H1 (cell line): ENCODE data around the gene TM7SF3. TPM values are rescaled to one million over a fixed set of nuclear protein-coding genes. Genes with fewer than 3 reads are reported as not detected.

Experiments used
- CTCF ChIA-PET: fragments of 300-600 bp; sonication (Branson Sonifier 250); formaldehyde crosslinking; loops from one replicate; lab custom pipeline; 2021; ENCODE audit not compliant: partially characterized antibody; lab: Charles Lee
- POLR2A ChIA-PET: fragments of 300-600 bp; sonication (Branson Sonifier 250); formaldehyde crosslinking; loops from one replicate; lab custom pipeline; 2021; ENCODE audit warnings: inconsistent platforms; ENCODE audit not compliant: partially characterized antibody; lab: Charles Lee
- DNase-seq, 2 experiments: peaks; one replicate each; pipeline versions ENCODE4 v3.0.0 to v3.0.0-alpha.2; 2010 to 2022; ENCODE audit warnings: low spot score in 2 of 2, low read depth in 1 of 2, mixed read lengths in 1 of 2
- FAIRE-seq: peaks from 2 replicates; lab custom pipeline; 2011; peaks lifted over from hg19 to GRCh38; lab: Jason Lieb, UNC
- H2AFZ ChIP-seq: 2 replicates; pipeline ENCODE4 v1.8.1; 2012; ENCODE audit warnings: low read length, inconsistent platforms
- H2AK5ac ChIP-seq: 2 replicates; pipeline ENCODE4 v1.6.1; 2013; ENCODE audit warnings: low read depth, low read length
- H2BK120ac ChIP-seq: replicated peaks from 2 replicates; pipeline ENCODE3; 2013; ENCODE audit warnings: low read depth, low read length, inconsistent platforms
- H2BK12ac ChIP-seq: 2 replicates; pipeline ENCODE4 v1.6.1; 2013; ENCODE audit warnings: low read depth, low read length
- H2BK15ac ChIP-seq: 2 replicates; pipeline ENCODE4 v1.6.1; 2013; ENCODE audit warnings: low read length
- H2BK20ac ChIP-seq: 2 replicates; pipeline ENCODE4 v1.6.1; 2013; ENCODE audit warnings: low read length
- H2BK5ac ChIP-seq: 2 replicates; pipeline ENCODE4 v1.6.1; 2013; ENCODE audit warnings: low read depth, low read length
- H3K14ac ChIP-seq: 2 replicates; pipeline ENCODE4 v1.6.1; 2013; ENCODE audit warnings: inconsistent platforms; ENCODE audit not compliant: insufficient read length
- H3K18ac ChIP-seq: 2 replicates; pipeline ENCODE4 v1.6.1; 2013; ENCODE audit warnings: low read length; ENCODE audit errors: extremely low read depth
- H3K23ac ChIP-seq: 2 replicates; pipeline ENCODE4 v1.6.1; 2013; ENCODE audit warnings: inconsistent platforms; ENCODE audit not compliant: insufficient read length
- H3K23me2 ChIP-seq: 2 replicates; pipeline ENCODE4 v1.6.1; 2013; ENCODE audit warnings: low read depth, low read length
- H3K27ac ChIP-seq: 2 replicates; pipeline ENCODE4 v1.6.1; 2011; ENCODE audit warnings: low read depth, low read length, inconsistent platforms
- H3K27me3 ChIP-seq, 4 experiments: replicated peaks in 1 of 4; 1 replicate in 1 of 4; 2 replicates in 3 of 4; pipeline versions ENCODE4 v1.6.1 to v1.8.1; 2011 to 2013; ENCODE audit warnings: low read length in 3 of 4, mild to moderate bottlenecking in 3 of 4, inconsistent platforms in 2 of 4, mixed read lengths in 2 of 4, moderate library complexity in 1 of 4; ENCODE audit not compliant: control insufficient read depth in 3 of 4, insufficient read depth in 3 of 4; ENCODE audit errors: extremely low read depth in 1 of 4
- H3K36me3 ChIP-seq, 4 experiments: 2 replicates each; pipeline versions ENCODE4 v1.6.1 to v1.8.1; 2011 to 2013; ENCODE audit warnings: mild to moderate bottlenecking in 4 of 4, low read length in 3 of 4, moderate library complexity in 2 of 4, control low read depth in 1 of 4, inconsistent platforms in 1 of 4; ENCODE audit not compliant: insufficient read depth in 4 of 4, control insufficient read depth in 2 of 4
- H3K4ac ChIP-seq: replicated peaks from 2 replicates; pipeline ENCODE3; 2013; ENCODE audit warnings: low read length, low read depth, mixed read lengths, inconsistent platforms; ENCODE audit not compliant: insufficient read length
- H3K4me1 ChIP-seq, 4 experiments: replicated peaks in 1 of 4; 1 replicate in 1 of 4; 2 replicates in 3 of 4; pipeline versions ENCODE4 v1.6.1 to v1.8.1; 2011 to 2013; ENCODE audit warnings: low read length in 3 of 4, inconsistent platforms in 2 of 4, mixed read lengths in 1 of 4; ENCODE audit not compliant: insufficient read depth in 4 of 4, control insufficient read depth in 3 of 4
- H3K4me2 ChIP-seq, 2 experiments: 2 replicates each; pipeline versions ENCODE4 v1.6.1 to v1.8.1; 2011 to 2013; ENCODE audit warnings: low read depth in 2 of 2, low read length in 2 of 2, control low read depth in 1 of 2, inconsistent platforms in 1 of 2, mild to moderate bottlenecking in 1 of 2; ENCODE audit not compliant: insufficient read depth in 1 of 2
- H3K4me3 ChIP-seq, 4 experiments: fragments of 200-600, 300-600 bp in 1 of 4; sonication (generic), shearing (Covaris generic), sonication (Bioruptor Twin) in 1 of 4; 2 replicates each; pipeline versions ENCODE4 v1.5.1 to v1.8.1; 2011 to 2016; ENCODE audit warnings: low read length in 4 of 4, low read depth in 3 of 4, control low read depth in 2 of 4, inconsistent platforms in 2 of 4, mild to moderate bottlenecking in 2 of 4, mixed read lengths in 1 of 4, moderate library complexity in 1 of 4; ENCODE audit not compliant: insufficient read depth in 2 of 4; ENCODE audit errors: extremely low read depth in 1 of 4
- H3K56ac ChIP-seq: replicated peaks from 2 replicates; pipeline ENCODE3; 2013; ENCODE audit warnings: low read depth, mild to moderate bottlenecking, mixed read lengths, low read length, inconsistent platforms; ENCODE audit not compliant: insufficient read length
- H3K79me1 ChIP-seq: 2 replicates; pipeline ENCODE4 v1.6.1; 2013; ENCODE audit warnings: low read depth, low read length, control low read depth
- H3K79me2 ChIP-seq, 2 experiments: 2 replicates each; pipeline versions ENCODE4 v1.6.1 to v1.8.1; 2012 to 2013; ENCODE audit warnings: low read length in 2 of 2, mild to moderate bottlenecking in 2 of 2, inconsistent platforms in 1 of 2; ENCODE audit not compliant: insufficient read depth in 2 of 2, control insufficient read depth in 1 of 2
- H3K9ac ChIP-seq, 4 experiments: replicated peaks in 1 of 4; 1 replicate in 1 of 4; 2 replicates in 3 of 4; pipeline versions ENCODE4 v1.6.1 to v1.8.1; 2011 to 2013; ENCODE audit warnings: low read depth in 3 of 4, low read length in 3 of 4, control low read depth in 2 of 4, mild to moderate bottlenecking in 2 of 4, moderate library complexity in 2 of 4, inconsistent platforms in 1 of 4; ENCODE audit errors: extremely low read depth in 1 of 4
- H3K9me3 ChIP-seq, 2 experiments: 2 replicates each; pipeline versions ENCODE4 v1.6.1 to v1.8.1; 2012 to 2013; ENCODE audit warnings: mild to moderate bottlenecking in 2 of 2, moderate library complexity in 2 of 2, control low read depth in 1 of 2, inconsistent platforms in 1 of 2, low read depth in 1 of 2, low read length in 1 of 2, mixed read lengths in 1 of 2; ENCODE audit not compliant: insufficient read depth in 2 of 2
- H4K20me1 ChIP-seq, 2 experiments: replicated peaks in 1 of 2; 2 replicates each; pipeline versions ENCODE3 to v1.8.1; 2011 to 2013; ENCODE audit warnings: inconsistent platforms in 2 of 2, low read length in 2 of 2, mild to moderate bottlenecking in 1 of 2; ENCODE audit not compliant: insufficient read depth in 2 of 2, control insufficient read depth in 1 of 2
- H4K5ac ChIP-seq: 2 replicates; pipeline ENCODE4 v1.6.1; 2013; ENCODE audit warnings: low read length, low read depth, mixed read lengths, inconsistent platforms; ENCODE audit not compliant: insufficient read length
- H4K8ac ChIP-seq: 2 replicates; pipeline ENCODE4 v1.8.0; 2013; ENCODE audit warnings: mild to moderate bottlenecking, moderate library complexity, low read length, inconsistent platforms; ENCODE audit not compliant: insufficient read depth; ENCODE audit errors: extremely low read depth
- H4K91ac ChIP-seq: replicated peaks from 2 replicates; pipeline ENCODE3; 2013; ENCODE audit warnings: low read length, mixed read lengths, inconsistent platforms; ENCODE audit not compliant: insufficient read length
- BCL11A ChIP-seq, 2 experiments: IDR thresholded peaks; one replicate each; pipeline ENCODE4 v1.6.1; 2011; ENCODE audit warnings: low read depth in 2 of 2, low read length in 2 of 2, mild to moderate bottlenecking in 2 of 2
- EGR1 ChIP-seq: IDR thresholded peaks from 2 replicates; pipeline ENCODE4 v1.6.1; 2011; ENCODE audit warnings: low read depth, low read length, borderline replicate concordance
- KDM1A ChIP-seq: fragments of 200-600, 300-600 bp; sonication (generic); IDR thresholded peaks from 2 replicates; pipeline ENCODE4 v1.7.1; 2016; ENCODE audit warnings: mild to moderate bottlenecking, low read length, borderline replicate concordance
- NANOG ChIP-seq: IDR thresholded peaks from 2 replicates; pipeline ENCODE4 v1.6.1; 2011; ENCODE audit warnings: low read length, low read depth, mild to moderate bottlenecking, inconsistent platforms; ENCODE audit not compliant: insufficient read depth, poor library complexity, severe bottlenecking
- PHF8 ChIP-seq: fragments of 200-600 bp; sonication (generic); conservative IDR thresholded peaks from 2 replicates; pipeline ENCODE4 v1.7.1; 2012; ENCODE audit warnings: low read depth, mild to moderate bottlenecking, inconsistent platforms, low read length, moderate library complexity
- ZNF274 ChIP-seq: IDR thresholded peaks from 2 replicates; pipeline ENCODE4 v1.7.0; 2012; ENCODE audit warnings: low read length, borderline replicate concordance; ENCODE audit errors: extremely low read depth
- WGBS, 2 experiments: shearing (Covaris generic) in 1 of 2; methylation state at CpG; one replicate each; pipeline versions ENCODE4 v1.1.6 to v1.1.7; 2013 to 2015; ENCODE audit warnings: low lambda C conversion rate in 2 of 2, mixed read lengths in 2 of 2, inconsistent platforms in 1 of 2, low coverage in 1 of 2, missing lambda C conversion rate in 1 of 2; ENCODE audit not compliant: insufficient replicate concordance in 2 of 2, insufficient coverage in 1 of 2, insufficient read length in 1 of 2; ENCODE audit errors: extremely low coverage in 1 of 2, missing lambda C conversion rate in 1 of 2; 5-methylcytosine and 5-hydroxymethylcytosine counted together
- polyA plus RNA-seq, 7 experiments: library from polyadenylated mRNA; depleted of rRNA in 3 of 7; stranded (reverse) in 5 of 7; unstranded in 2 of 7; fragments of >200 nt in 5 of 7; fragments of 200-250 nt in 2 of 7; gene quantifications; 1 replicate in 5 of 7; 2 replicates in 1 of 7; 4 replicates in 1 of 7; pipeline versions ENCODE4 v1.2.1 to v1.2.3, GENCODE V29; 2011 to 2013; ENCODE audit warnings: missing spikeins in 2 of 7, mixed read lengths in 2 of 7
- total RNA-seq: library from RNA; stranded (reverse); fragmentation: NEBNext Ultra II Directional; extraction: Animal tissue kit (Norgen Biotek cat#: 25700); gene quantifications from 2 replicates; pipeline ENCODE4 v1.2.1, GENCODE V29; 2021
- TF ChIP-seq, protein P1 (sequence below): IDR thresholded peaks from 2 replicates; pipeline ENCODE4 v1.6.1; 2012; ENCODE audit warnings: low read length, inconsistent platforms

TM7SF3 gene
- total and polyA plus RNA-seq, 2 of the 8 experiments (the other 6 are each of a cell fraction or from before 2014, with no cell fraction given) = 57.9 to 77.2 TPM

DNA sequence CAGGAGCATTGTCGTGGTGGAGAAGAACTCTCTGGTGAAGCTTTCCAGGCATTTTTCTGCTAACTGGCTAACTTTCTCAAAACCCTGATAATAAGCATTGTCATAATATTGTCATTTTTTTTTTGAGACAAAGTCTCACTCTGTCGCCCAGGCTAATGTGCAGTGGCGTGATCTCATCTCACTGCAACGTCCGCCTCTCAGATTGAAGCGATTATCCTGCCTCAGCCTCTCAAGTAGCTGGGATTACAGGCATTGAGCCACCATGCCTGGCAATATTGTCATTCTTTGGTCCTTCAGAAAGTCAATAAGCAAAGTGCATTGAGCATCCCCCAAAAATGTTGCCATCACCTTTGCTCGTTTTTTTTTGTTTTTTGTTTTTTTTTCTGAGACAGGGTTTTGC lies 41.8 kb upstream of the TM7SF3 start:
- H3K9me3 ChIP-seq = no peaks in the 10 kb centered on the region
- no peak overlapping the region for H4K91ac ChIP-seq
- no peaks in the 10 kb centered on the region for H3K27me3 ChIP-seq
- FAIRE-seq (no peak), DNase-seq (no peak)
- no peak overlapping the region for H4K8ac ChIP-seq
- POLR2A ChIA-PET = interaction anchor here (0.6 to 0.7 kb wide), 2 partner anchors 12 to 27 kb away, joined by 3 read pairs; no protein-coding TSS in a partner anchor
- H2AFZ ChIP-seq = no peak overlapping the region
- no peak overlapping the region for H3K9ac ChIP-seq
- H2BK5ac ChIP-seq = no peak overlapping the region
- no peak overlapping the region for H2BK20ac ChIP-seq
- no peaks in the 10 kb centered on the region for H4K20me1 ChIP-seq
- no peak overlapping the region for H3K23ac ChIP-seq
- no peak overlapping the region for H3K18ac ChIP-seq
- no peaks in the 10 kb centered on the region for H3K36me3 ChIP-seq
- H3K79me1 ChIP-seq = no peaks in the 10 kb centered on the region
- no peak overlapping the region for H2BK12ac ChIP-seq
- H3K79me2 ChIP-seq = no peaks in the 10 kb centered on the region
- H3K4me3 ChIP-seq = no peak overlapping the region
- no peak overlapping the region for H2BK120ac ChIP-seq
- H2BK15ac ChIP-seq = no peak overlapping the region
- TF ChIP-seq KDM1A (no peak), BCL11A (IDR thresholded peaks at IDR 0.05; ENCODE audit: low read depth in 2 of 2, low read length in 2 of 2) (no peak), EGR1 (no peak), NANOG (no peak), PHF8 (no peak), ZNF274 (no peak)
- TF ChIP-seq, protein P1, sequence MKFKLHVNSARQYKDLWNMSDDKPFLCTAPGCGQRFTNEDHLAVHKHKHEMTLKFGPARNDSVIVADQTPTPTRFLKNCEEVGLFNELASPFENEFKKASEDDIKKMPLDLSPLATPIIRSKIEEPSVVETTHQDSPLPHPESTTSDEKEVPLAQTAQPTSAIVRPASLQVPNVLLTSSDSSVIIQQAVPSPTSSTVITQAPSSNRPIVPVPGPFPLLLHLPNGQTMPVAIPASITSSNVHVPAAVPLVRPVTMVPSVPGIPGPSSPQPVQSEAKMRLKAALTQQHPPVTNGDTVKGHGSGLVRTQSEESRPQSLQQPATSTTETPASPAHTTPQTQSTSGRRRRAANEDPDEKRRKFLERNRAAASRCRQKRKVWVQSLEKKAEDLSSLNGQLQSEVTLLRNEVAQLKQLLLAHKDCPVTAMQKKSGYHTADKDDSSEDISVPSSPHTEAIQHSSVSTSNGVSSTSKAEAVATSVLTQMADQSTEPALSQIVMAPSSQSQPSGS = no peak
- WGBS, 2 experiments = 90% methylated on average over 7 of the region's 7 CpGs; no CpG with 5 or more reads in 1 of the 2 experiments
- no peak overlapping the region for H3K4me2 ChIP-seq
- H3K14ac ChIP-seq = no peak overlapping the region
- H3K27ac ChIP-seq = no peak overlapping the region
- CTCF ChIA-PET = interaction anchor here (0.6 to 0.7 kb wide), 3 partner anchors 34 to 630 kb away, joined by 3 to 4 read pairs (median 3); no protein-coding TSS in a partner anchor
- H3K4ac ChIP-seq = no peak overlapping the region
- no peak overlapping the region for H4K5ac ChIP-seq
- no peaks in the 10 kb centered on the region for H3K4me1 ChIP-seq
- H3K23me2 ChIP-seq = no peaks in the 10 kb centered on the region; the same call in 1 of the 2 replicates
- no peak overlapping the region for H2AK5ac ChIP-seq
- H3K56ac ChIP-seq = no peak overlapping the region
